ENCODE measurements around the gene DOCK9.

The DOCK9 gene

GRCh38 chr13:98954313-98954712 is 23.6 kb downstream of the DOCK9 start:
- Histone ChIP-seq H4K20me1 (no peaks in the 10 kb centered on the region), H3K27me3 (no peaks in the 10 kb centered on the region), H3K4me2 (no peak overlapping the region), H3K36me3 (no peaks in the 10 kb centered on the region), H3K4me1 (no peaks in the 10 kb centered on the region), H3K4me3 (no peak overlapping the region), H3K9ac (no peak overlapping the region), H3K27ac (no peak overlapping the region), H3K9me3 (no peaks in the 10 kb centered on the region)
- TF ChIP-seq Cebpa-rat (IDR thresholded peaks at IDR 0.05), result no peak

DNA sequence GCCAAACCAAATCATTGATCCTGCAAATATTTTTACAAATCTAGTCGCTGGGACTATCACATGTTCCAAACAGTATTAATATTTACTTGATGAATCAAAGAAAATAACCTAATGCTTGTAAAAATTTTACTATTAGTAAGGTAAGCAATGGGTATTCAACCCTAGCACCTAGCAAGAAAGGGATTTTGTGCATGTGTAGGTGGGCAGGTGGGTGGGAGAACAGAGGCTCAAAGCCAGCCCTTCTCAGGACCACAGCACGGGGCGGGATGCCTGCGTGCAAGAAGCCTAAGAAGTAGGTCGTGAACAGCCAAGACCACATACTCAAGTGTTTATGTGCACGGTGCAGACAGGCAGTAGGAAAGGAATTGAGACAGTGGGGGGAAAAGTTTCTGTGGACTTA is 26.6 kb downstream of the DOCK9 start:
- Histone ChIP-seq H3K9ac (no peak overlapping the region), H3K4me2 (no peak overlapping the region), H4K20me1 (no peaks in the 10 kb centered on the region), H3K4me1 (no peaks in the 10 kb centered on the region), H3K36me3 (no peaks in the 10 kb centered on the region), H3K9me3 (no peaks in the 10 kb centered on the region), H3K27me3 (no peaks in the 10 kb centered on the region), H3K4me3 (no peak overlapping the region), H3K27ac (no peak overlapping the region)
- no peak for TF ChIP-seq Cebpa-rat (IDR thresholded peaks at IDR 0.05)

- no peak overlapping the region for H3K9ac ChIP-seq
- TF ChIP-seq Cebpa-rat (IDR thresholded peaks at IDR 0.05), result no peak
- H4K20me1 ChIP-seq, result no peaks in the 10 kb centered on the region
Measured at GRCh38 chr13:98950705-98951104, 27.2 kb downstream of the DOCK9 start.

DNA sequence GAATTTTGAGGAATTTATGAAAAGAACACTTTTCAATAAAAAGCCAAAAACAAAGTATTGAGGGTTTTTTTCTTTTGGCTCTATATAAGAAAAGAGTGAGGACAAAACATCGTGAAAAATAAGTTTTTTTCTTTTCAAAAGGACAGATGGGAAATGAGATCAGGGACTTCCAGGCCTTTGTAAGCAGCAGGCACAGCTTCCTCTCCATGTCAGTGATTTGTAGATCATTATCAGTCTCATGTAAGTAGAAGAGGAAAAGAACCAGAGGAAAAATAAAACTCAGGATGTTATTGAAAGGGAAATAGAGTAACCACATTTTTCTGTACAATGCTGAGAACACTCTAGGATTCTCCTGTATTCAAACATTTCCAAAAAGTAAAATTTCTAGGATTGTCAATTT is 29.9 kb downstream of the DOCK9 start:
- Histone ChIP-seq H3K9ac (no peak overlapping the region), H3K4me2 (no peak overlapping the region), H3K9me3 (no peaks in the 10 kb centered on the region), H3K4me3 (no peak overlapping the region), H3K27me3 (no peaks in the 10 kb centered on the region), H3K36me3 (no peaks in the 10 kb centered on the region), H3K27ac (no peak overlapping the region), H4K20me1 (no peaks in the 10 kb centered on the region), H3K4me1 (no peaks in the 10 kb centered on the region)
- no peak for TF ChIP-seq Cebpa-rat (IDR thresholded peaks at IDR 0.05)

More at GRCh38 chr13:98950705-98951104, 27.2 kb downstream of the DOCK9 start:
- Histone ChIP-seq H3K4me3 (no peak overlapping the region), H3K4me1 (no peaks in the 10 kb centered on the region), H3K9me3 (no peaks in the 10 kb centered on the region), H3K27ac (no peak overlapping the region), H3K27me3 (no peaks in the 10 kb centered on the region), H3K4me2 (no peak overlapping the region), H3K36me3 (no peaks in the 10 kb centered on the region)

- Histone ChIP-seq H3K4me1 (no peaks in the 10 kb centered on the region), H3K36me3 (no peaks in the 10 kb centered on the region), H3K27me3 (no peaks in the 10 kb centered on the region), H4K20me1 (no peaks in the 10 kb centered on the region), H3K9me3 (no peaks in the 10 kb centered on the region), H3K9ac (no peak overlapping the region), H3K4me2 (no peak overlapping the region), H3K27ac (no peak overlapping the region), H3K4me3 (no peak overlapping the region)
- TF ChIP-seq Cebpa-rat (IDR thresholded peaks at IDR 0.05), result no peak
Measured at GRCh38 chr13:98945863-98946605, 31.8 kb downstream of the DOCK9 start.

GRCh38 chr13:98944336-98944735 is 33.5 kb downstream of the DOCK9 start:
- H3K4me2 ChIP-seq, result no peak overlapping the region
- no peak for TF ChIP-seq Cebpa-rat (IDR thresholded peaks at IDR 0.05)
- H3K4me3 ChIP-seq, result no peak overlapping the region
- no peaks in the 10 kb centered on the region for H3K36me3 ChIP-seq
- H4K20me1 ChIP-seq, result no peaks in the 10 kb centered on the region
- no peak overlapping the region for H3K27ac ChIP-seq
- H3K9me3 ChIP-seq, result no peaks in the 10 kb centered on the region
- H3K9ac ChIP-seq, result no peak overlapping the region
- no peaks in the 10 kb centered on the region for H3K27me3 ChIP-seq
- no peaks in the 10 kb centered on the region for H3K4me1 ChIP-seq

GRCh38 chr13:98942997-98943396 is 34.9 kb downstream of the DOCK9 start:
- Histone ChIP-seq H3K4me1 (no peaks in the 10 kb centered on the region), H4K20me1 (no peaks in the 10 kb centered on the region), H3K4me3 (no peak overlapping the region), H3K9ac (no peak overlapping the region), H3K36me3 (no peaks in the 10 kb centered on the region), H3K27ac (no peak overlapping the region), H3K9me3 (no peaks in the 10 kb centered on the region), H3K4me2 (no peak overlapping the region), H3K27me3 (no peaks in the 10 kb centered on the region)
- TF ChIP-seq Cebpa-rat (IDR thresholded peaks at IDR 0.05), result no peak

- no peak for TF ChIP-seq Cebpa-rat (IDR thresholded peaks at IDR 0.05)
- no peaks in the 10 kb centered on the region for H3K36me3 ChIP-seq
- H3K4me2 ChIP-seq, result no peak overlapping the region
- no peak overlapping the region for H3K27ac ChIP-seq
- no peak overlapping the region for H3K9ac ChIP-seq
- H3K27me3 ChIP-seq, result no peaks in the 10 kb centered on the region
- no peak overlapping the region for H3K4me3 ChIP-seq
- H3K9me3 ChIP-seq, result no peaks in the 10 kb centered on the region
- no peaks in the 10 kb centered on the region for H3K4me1 ChIP-seq
- H4K20me1 ChIP-seq, result no peaks in the 10 kb centered on the region
Measured at GRCh38 chr13:98942485-98942884, 35.4 kb downstream of the DOCK9 start.

DNA sequence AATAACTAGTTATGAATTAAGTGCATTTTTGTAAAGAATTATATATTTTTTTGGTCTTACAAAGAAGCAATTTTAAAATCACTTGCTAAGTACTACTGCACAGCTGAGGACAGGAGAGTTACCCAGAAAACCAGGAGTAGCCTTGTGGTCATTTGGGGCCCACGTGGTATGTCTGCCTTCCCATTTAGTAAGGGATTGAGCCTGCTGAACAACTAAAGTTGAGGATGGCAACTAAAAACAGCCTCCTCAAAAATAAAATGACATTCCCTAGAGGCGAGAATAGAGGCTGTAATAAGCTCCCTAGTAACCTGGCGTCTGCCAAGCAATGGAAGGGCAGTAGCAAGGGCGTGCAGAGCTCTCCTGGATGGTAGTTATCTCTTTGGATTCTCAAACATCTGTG is 36.3 kb downstream of the DOCK9 start:
- H3K36me3 ChIP-seq, result no peaks in the 10 kb centered on the region
- H3K27me3 ChIP-seq, result no peaks in the 10 kb centered on the region
- H3K4me3 ChIP-seq, result no peak overlapping the region
- no peak overlapping the region for H3K4me2 ChIP-seq
- H3K27ac ChIP-seq, result no peak overlapping the region
- no peak overlapping the region for H3K9ac ChIP-seq
- no peaks in the 10 kb centered on the region for H3K4me1 ChIP-seq
- no peaks in the 10 kb centered on the region for H3K9me3 ChIP-seq
- no peaks in the 10 kb centered on the region for H4K20me1 ChIP-seq
- TF ChIP-seq Cebpa-rat (IDR thresholded peaks at IDR 0.05), result no peak

GRCh38 chr13:98941126-98941525 is 36.7 kb downstream of the DOCK9 start:
- Histone ChIP-seq H3K27ac (no peak overlapping the region), H4K20me1 (no peaks in the 10 kb centered on the region), H3K9ac (no peak overlapping the region), H3K4me2 (no peak overlapping the region), H3K4me3 (no peak overlapping the region), H3K4me1 (no peaks in the 10 kb centered on the region), H3K36me3 (no peaks in the 10 kb centered on the region), H3K9me3 (no peaks in the 10 kb centered on the region), H3K27me3 (no peaks in the 10 kb centered on the region)
- no peak for TF ChIP-seq Cebpa-rat (IDR thresholded peaks at IDR 0.05)

All from BLaER1 (cell line).